ENCODE measurements around the gene DNTT. TPM values are rescaled to one million over a fixed set of nuclear protein-coding genes. Genes with fewer than 3 reads are reported as not detected.

The DNTT gene
- total and polyA plus RNA-seq, 2 of the 13 experiments (the other 11 are each of a cell fraction or from before 2014, with no cell fraction given), result not detected

GRCh38 chr10:96366508-96366907, 62.3 kb downstream of the DNTT start:
- intact Hi-C loops (cut with micrococcal nuclease; ENCODE audit: unreplicated experiment), result no loop called here
- no peak for FAIRE-seq
- Histone ChIP-seq H3K79me2 (ENCODE audit: insufficient read depth, low read length) (no peaks in the 10 kb centered on the region), H3K4me1 (ENCODE audit: insufficient read depth, low read length) (no peaks in the 10 kb centered on the region), H3K4me2 (ENCODE audit: low read depth, low read length) (no peak overlapping the region), H3K9ac (ENCODE audit: insufficient read depth, low read depth, low read length) (no peak overlapping the region), H2AFZ (ENCODE audit: low read length) (no peak overlapping the region), H3K27me3 (ENCODE audit: control insufficient read depth in 1 of 2, insufficient read depth in 2 of 2, low read length in 2 of 2) (peaks cover 0 to 12% of the 10 kb centered on the region in 2 experiments; a peak in 2 of 5 replicates), H3K4me3 (replicated peaks in 1 of 3; ENCODE audit: insufficient read depth in 1 of 3, low read depth in 2 of 3, low read length in 3 of 3) (no peak overlapping the region), H3K27ac (ENCODE audit: extremely low read length, insufficient read depth, low read length) (no peak overlapping the region), H4K20me1 (ENCODE audit: insufficient read depth, low read length) (no peaks in the 10 kb centered on the region), H3K9me3 (ENCODE audit: low read length) (no peaks in the 10 kb centered on the region), H3K36me3 (replicated peaks in 1 of 2; ENCODE audit: control insufficient read depth in 1 of 2, insufficient read depth in 2 of 2, low read length in 2 of 2) (no peaks in the 10 kb centered on the region)
- no peak for TF ChIP-seq SP140L (CRISPR knock-in tag; IDR thresholded peaks at IDR 0.05; ENCODE audit: borderline replicate concordance)
- TF ChIP-seq MLLT10 (CRISPR knock-in tag; IDR thresholded peaks at IDR 0.05), result no peak
- no peak for TF ChIP-seq ZNF782 (CRISPR knock-in tag; IDR thresholded peaks at IDR 0.05; ENCODE audit: borderline replicate concordance)
- TF ChIP-seq ZNF160 (CRISPR knock-in tag; IDR thresholded peaks at IDR 0.05), result no peak
- no peak for DNase-seq (ENCODE audit: low spot score)
- in situ Hi-C loops (cut with HindIII; ENCODE audit: extremely low pct_ligation_motif_present, low pct_unique_long_range_greater_than_20kb), result no loop called here
- WGBS (ENCODE audit: low lambda C conversion rate), result 13% methylated on average over 3 of the region's 3 CpGs
- ChIA-PET CTCF (ENCODE audit: low intra/inter-chr PET ratio, low total read pairs) (no interaction called here), POLR2A (no interaction called here)
- no peak for ATAC-seq
- no TSS peak for BruUV-seq (replicated peaks)

DNA sequence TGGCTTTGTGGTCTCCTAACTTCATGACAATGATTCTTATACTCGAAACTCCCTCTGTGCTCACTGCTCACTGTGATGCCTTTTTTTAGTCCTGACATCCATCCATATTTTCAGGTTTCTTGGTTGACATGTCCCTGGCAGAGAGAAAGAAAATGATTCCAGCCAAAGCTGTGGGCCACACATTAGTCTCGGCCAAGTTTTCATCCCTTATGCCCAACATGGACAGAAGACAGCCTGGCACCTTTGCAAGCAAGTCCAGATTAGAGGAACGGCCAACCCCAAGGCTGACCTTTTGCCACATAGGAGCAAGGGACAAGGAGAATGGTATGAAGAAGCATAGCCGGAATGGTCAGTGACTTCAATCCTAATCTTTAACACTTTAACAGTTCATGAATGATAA, 63.2 kb downstream of the DNTT start:
- FAIRE-seq, result no peak
- no peaks in the 10 kb centered on the region for H3K79me2 ChIP-seq (ENCODE audit: insufficient read depth, low read length)
- H2AFZ ChIP-seq (ENCODE audit: low read length), result no peak overlapping the region
- intact Hi-C loops (cut with micrococcal nuclease; ENCODE audit: unreplicated experiment) (no loop called here), in situ Hi-C loops (cut with HindIII; ENCODE audit: extremely low pct_ligation_motif_present, low pct_unique_long_range_greater_than_20kb) (no loop called here)
- no TSS peak for BruUV-seq (replicated peaks)
- no peaks in the 10 kb centered on the region for H3K9me3 ChIP-seq (ENCODE audit: low read length)
- 11% methylated on average over 4 of the region's 4 CpGs for WGBS (ENCODE audit: low lambda C conversion rate)
- ATAC-seq, result no peak
- H3K36me3 ChIP-seq (replicated peaks in 1 of 2; ENCODE audit: control insufficient read depth in 1 of 2, insufficient read depth in 2 of 2, low read length in 2 of 2), result no peaks in the 10 kb centered on the region
- no peak overlapping the region for H3K27ac ChIP-seq (ENCODE audit: extremely low read length, insufficient read depth, low read length)
- H4K20me1 ChIP-seq (ENCODE audit: insufficient read depth, low read length), result no peaks in the 10 kb centered on the region
- ChIA-PET CTCF (ENCODE audit: low intra/inter-chr PET ratio, low total read pairs) (no interaction called here), POLR2A (no interaction called here)
- peaks cover 2 to 10% of the 10 kb centered on the region in 2 experiments; a peak in 3 of 5 replicates for H3K27me3 ChIP-seq (ENCODE audit: control insufficient read depth in 1 of 2, insufficient read depth in 2 of 2, low read length in 2 of 2)
- no peak overlapping the region for H3K4me3 ChIP-seq (replicated peaks in 1 of 3; ENCODE audit: insufficient read depth in 1 of 3, low read depth in 2 of 3, low read length in 3 of 3)
- H3K9ac ChIP-seq (ENCODE audit: insufficient read depth, low read depth, low read length), result no peak overlapping the region
- H3K4me1 ChIP-seq (ENCODE audit: insufficient read depth, low read length), result no peaks in the 10 kb centered on the region
- no peak for DNase-seq (ENCODE audit: low spot score)
- no peak overlapping the region for H3K4me2 ChIP-seq (ENCODE audit: low read depth, low read length)
- TF ChIP-seq RARG (CRISPR knock-in tag; IDR thresholded peaks at IDR 0.05; ENCODE audit: low read depth), result no peak
- TF ChIP-seq CENPX (CRISPR knock-in tag; IDR thresholded peaks at IDR 0.05), result no peak
- no peak for TF ChIP-seq ZHX1 (CRISPR knock-in tag; IDR thresholded peaks at IDR 0.05; ENCODE audit: low read depth)
- TF ChIP-seq HMGA1 (CRISPR knock-in tag; conservative IDR thresholded peaks at IDR 0.05), result no peak
